ENCODE measurements around the gene SEM1. TPM values are rescaled to one million over a fixed set of nuclear protein-coding genes. Genes with fewer than 3 reads are reported as not detected.
"Not testable (repeated sequence)": the region's sequence is repeated elsewhere in the genome, so short reads cannot be mapped to it uniquely, and the experiment has no call there.

The SEM1 gene
- polyA plus RNA-seq (2012; ENCODE audit: missing spikeins): 316 TPM

- FAIRE-seq: peak; percentile 75
Observed at GRCh38 chr7:96709381-96710228, at the start of gene SEM1. Gene SEM1, minus strand, starts transcription at chr7:96709846. Its CDS starts 83 bp downstream, at chr7:96709763.

GRCh38 chr7:96757880-96758279 is 48.2 kb upstream of the SEM1 start:
- not testable (repeated sequence) for FAIRE-seq; DNase-seq (ENCODE audit: insufficient read length)

More at GRCh38 chr7:96709381-96710228, at the start of gene SEM1:
- peak; percentile 75; the same call in 1 of the 2 replicates for TF ChIP-seq POLR2AphosphoS5 (IDR thresholded peaks at IDR 0.05; ENCODE audit: low read depth, low read length)
- peak; percentile 78 for TF ChIP-seq POLR2A (IDR thresholded peaks at IDR 0.05; ENCODE audit: low read depth, low read length)
- TF ChIP-seq TAF1 (IDR thresholded peaks at IDR 0.05; ENCODE audit: borderline replicate concordance, low read depth, low read length): peak; percentile 45; the same call in 1 of the 2 replicates
- DNase-seq (ENCODE audit: insufficient read length): peak; percentile 29

GRCh38 chr7:96747418-96747940 is 37.8 kb upstream of the SEM1 start:
- DNase-seq (ENCODE audit: insufficient read length) (no peak), FAIRE-seq (no peak)
- TF ChIP-seq POLR2A (IDR thresholded peaks at IDR 0.05; ENCODE audit: low read depth, low read length) (no peak), POLR2AphosphoS5 (IDR thresholded peaks at IDR 0.05; ENCODE audit: low read depth, low read length) (no peak), TAF1 (IDR thresholded peaks at IDR 0.05; ENCODE audit: borderline replicate concordance, low read depth, low read length) (no peak)

GRCh38 chr7:96740130-96740529 is 30.5 kb upstream of the SEM1 start:
- DNase-seq (ENCODE audit: insufficient read length): no peak
- FAIRE-seq: no peak
- TF ChIP-seq TAF1 (IDR thresholded peaks at IDR 0.05; ENCODE audit: borderline replicate concordance, low read depth, low read length): no peak
- no peak for TF ChIP-seq POLR2A (IDR thresholded peaks at IDR 0.05; ENCODE audit: low read depth, low read length)
- TF ChIP-seq POLR2AphosphoS5 (IDR thresholded peaks at IDR 0.05; ENCODE audit: low read depth, low read length): no peak

GRCh38 chr7:96739609-96740008 is 30.0 kb upstream of the SEM1 start:
- DNase-seq (ENCODE audit: insufficient read length) (no peak), FAIRE-seq (no peak)
- TF ChIP-seq POLR2AphosphoS5 (IDR thresholded peaks at IDR 0.05; ENCODE audit: low read depth, low read length) (no peak), TAF1 (IDR thresholded peaks at IDR 0.05; ENCODE audit: borderline replicate concordance, low read depth, low read length) (no peak), POLR2A (IDR thresholded peaks at IDR 0.05; ENCODE audit: low read depth, low read length) (no peak)

- DNase-seq (ENCODE audit: insufficient read length) (no peak), FAIRE-seq (no peak)
- TF ChIP-seq POLR2A (IDR thresholded peaks at IDR 0.05; ENCODE audit: low read depth, low read length) (no peak), POLR2AphosphoS5 (IDR thresholded peaks at IDR 0.05; ENCODE audit: low read depth, low read length) (no peak), TAF1 (IDR thresholded peaks at IDR 0.05; ENCODE audit: borderline replicate concordance, low read depth, low read length) (no peak)
Observed at GRCh38 chr7:96739167-96739566, 29.5 kb upstream of the SEM1 start.

- no peak for DNase-seq (ENCODE audit: insufficient read length)
- no peak for TF ChIP-seq POLR2AphosphoS5 (IDR thresholded peaks at IDR 0.05; ENCODE audit: low read depth, low read length)
- TF ChIP-seq POLR2A (IDR thresholded peaks at IDR 0.05; ENCODE audit: low read depth, low read length): no peak
- no peak for TF ChIP-seq TAF1 (IDR thresholded peaks at IDR 0.05; ENCODE audit: borderline replicate concordance, low read depth, low read length)
- no peak for FAIRE-seq
Observed at GRCh38 chr7:96738705-96739104, 29.1 kb upstream of the SEM1 start.

GRCh38 chr7:96737545-96738050 is 28.0 kb upstream of the SEM1 start:
- no peak for DNase-seq (ENCODE audit: insufficient read length)
- FAIRE-seq: no peak
- TF ChIP-seq POLR2A (IDR thresholded peaks at IDR 0.05; ENCODE audit: low read depth, low read length) (no peak), TAF1 (IDR thresholded peaks at IDR 0.05; ENCODE audit: borderline replicate concordance, low read depth, low read length) (no peak), POLR2AphosphoS5 (IDR thresholded peaks at IDR 0.05; ENCODE audit: low read depth, low read length) (no peak)

- DNase-seq (ENCODE audit: insufficient read length) (no peak), FAIRE-seq (no peak)
- no peak for TF ChIP-seq POLR2A (IDR thresholded peaks at IDR 0.05; ENCODE audit: low read depth, low read length)
- no peak for TF ChIP-seq TAF1 (IDR thresholded peaks at IDR 0.05; ENCODE audit: borderline replicate concordance, low read depth, low read length)
- no peak for TF ChIP-seq POLR2AphosphoS5 (IDR thresholded peaks at IDR 0.05; ENCODE audit: low read depth, low read length)
Observed at GRCh38 chr7:96734343-96734742, 24.7 kb upstream of the SEM1 start.

GRCh38 chr7:96729820-96730219 is 20.2 kb upstream of the SEM1 start:
- no peak for TF ChIP-seq POLR2AphosphoS5 (IDR thresholded peaks at IDR 0.05; ENCODE audit: low read depth, low read length)
- FAIRE-seq (no peak), DNase-seq (ENCODE audit: insufficient read length) (no peak)

- no peak for FAIRE-seq
- TF ChIP-seq TAF1 (IDR thresholded peaks at IDR 0.05; ENCODE audit: borderline replicate concordance, low read depth, low read length) (no peak), POLR2AphosphoS5 (IDR thresholded peaks at IDR 0.05; ENCODE audit: low read depth, low read length) (no peak), POLR2A (IDR thresholded peaks at IDR 0.05; ENCODE audit: low read depth, low read length) (no peak)
- no peak for DNase-seq (ENCODE audit: insufficient read length)
Observed at GRCh38 chr7:96728139-96728538, 18.5 kb upstream of the SEM1 start.

- FAIRE-seq (no peak), DNase-seq (ENCODE audit: insufficient read length) (no peak)
- TF ChIP-seq POLR2A (IDR thresholded peaks at IDR 0.05; ENCODE audit: low read depth, low read length) (no peak), TAF1 (IDR thresholded peaks at IDR 0.05; ENCODE audit: borderline replicate concordance, low read depth, low read length) (no peak), POLR2AphosphoS5 (IDR thresholded peaks at IDR 0.05; ENCODE audit: low read depth, low read length) (no peak)
Observed at GRCh38 chr7:96727534-96728088, 18.0 kb upstream of the SEM1 start.

Measured in GM12892 (cell line).